Transverse colon (tissue), 4 donors: ENCODE data around the gene ATF2. TPM values are rescaled to one million over a fixed set of nuclear protein-coding genes. Genes with fewer than 3 reads are reported as not detected.

Experiments
- DNase-seq: peaks from one replicate; pipeline ENCODE4 v3.0.0-alpha.2; 2019
- H3K27ac ChIP-seq, 4 donors: fragments of 200-600 bp; sonication (generic); 2 replicates each; pipeline ENCODE4 v1.5.1; 2016 to 2018; ENCODE audit warnings: inconsistent platforms in 4 of 4
- H3K27me3 ChIP-seq: fragments of 200-600 bp; sonication (generic); 2 replicates; pipeline ENCODE4 v1.5.1; 2017; ENCODE audit warnings: inconsistent platforms
- H3K36me3 ChIP-seq, 4 donors: fragments of 200-600 bp; sonication (generic); 2 replicates each; pipeline ENCODE4 v1.5.1; 2017 to 2019; ENCODE audit warnings: inconsistent platforms in 4 of 4
- H3K4me1 ChIP-seq, 4 donors: fragments of 200-600 bp; sonication (generic); 2 replicates each; pipeline ENCODE4 v1.5.1; 2017 to 2020; ENCODE audit warnings: inconsistent platforms in 4 of 4
- H3K4me3 ChIP-seq, 4 donors: fragments of 200-600 bp; sonication (generic); 1 replicate in 1 of 4; 2 replicates in 3 of 4; pipeline versions ENCODE4 v1.5.1 to v1.6.1; 2017 to 2019; ENCODE audit warnings: inconsistent platforms in 4 of 4
- H3K9me3 ChIP-seq, 2 donors: fragments of 200-600 bp; sonication (generic); 2 replicates each; pipeline ENCODE4 v1.5.1; 2017 to 2019; ENCODE audit warnings: inconsistent platforms in 2 of 2
- CTCF ChIP-seq, 5 experiments: fragments of 200-600 bp in 3 of 5; fragments of 450-650 bp in 2 of 5; sonication (generic) in 3 of 5; IDR thresholded peaks; 1 replicate in 2 of 5; 2 replicates in 3 of 5; pipeline ENCODE4 v1.5.1; 2016 to 2017; ENCODE audit warnings: antibody characterized with exemption in 5 of 5, inconsistent platforms in 3 of 5, mild to moderate bottlenecking in 2 of 5, moderate library complexity in 1 of 5
- EP300 ChIP-seq: sonication (generic); formaldehyde crosslinking; IDR thresholded peaks from one replicate; pipeline ENCODE4 v1.6.1; 2017; ENCODE audit warnings: antibody characterized with exemption, low read depth
- POLR2A ChIP-seq: fragments of 450-650 bp; IDR thresholded peaks from one replicate; pipeline ENCODE4 v1.6.1; 2016; ENCODE audit warnings: antibody characterized with exemption, mild to moderate bottlenecking, moderate library complexity
- POLR2AphosphoS5 ChIP-seq, 3 donors: sonication (generic); formaldehyde crosslinking; IDR thresholded peaks; one replicate each; pipeline ENCODE4 v1.6.1; 2016; ENCODE audit warnings: antibody characterized with exemption in 3 of 3
- WGBS, 2 donors: methylation state at CpG; one replicate each; pipeline ENCODE4 v1.1.5; 2018; ENCODE audit warnings: low coverage in 1 of 2; 5-methylcytosine and 5-hydroxymethylcytosine counted together
- in situ Hi-C, 4 donors: fragments of 200-750 bp; cut with MboI; loops; one replicate each; pipeline versions ENCODE4 v1.15.0 to v1.15.1; 2017; ENCODE audit warnings: low sequenced_read_pairs in 3 of 4, low pct_ligation_motif_present in 1 of 4, low pct_unique_long_range_greater_than_20kb in 1 of 4
- intact Hi-C: fragments of 100-400 bp; cut with DNase I; formaldehyde crosslinking; loops from one replicate; pipeline ENCODE4 v1.15.1; 2023; ENCODE audit warnings: low total_unique reads
- total RNA-seq, 4 donors: library from RNA; depleted of rRNA; stranded (reverse); fragments of >200 nt; gene quantifications; one replicate each; pipeline ENCODE4 v1.1.0, GENCODE V29; 2016

The ATF2 gene
- total RNA-seq, 4 donors from 2014 or later, result 20.2 to 52.9 (median 30.0) TPM

GRCh38 chr2:175080479-175080878 is 87.5 kb downstream of the ATF2 start:
- Histone ChIP-seq H3K4me3 (no peak overlapping the region), H3K27ac (no peak overlapping the region), H3K4me1 (no peaks in the 10 kb centered on the region), H3K36me3 (peaks cover 0 to 36% (median 7%) of the 10 kb centered on the region in 4 donors), H3K9me3 (no peaks in the 10 kb centered on the region), H3K27me3 (no peaks in the 10 kb centered on the region)
- intact Hi-C loops (no loop called here), in situ Hi-C loops (no loop called here)
- no peak for TF ChIP-seq POLR2A
- no peak for TF ChIP-seq EP300
- TF ChIP-seq CTCF (IDR thresholded peaks at IDR 0.05), result no peak
- TF ChIP-seq POLR2AphosphoS5 (IDR thresholded peaks at IDR 0.05), result no peak
- no peak for DNase-seq
- WGBS, 2 donors, result 95 to 97% methylated on average over 3 of the region's 3 CpGs

- H3K27me3 ChIP-seq, result no peaks in the 10 kb centered on the region
- peaks cover 0 to 25% (median 12%) of the 10 kb centered on the region in 4 donors for H3K36me3 ChIP-seq
- TF ChIP-seq CTCF (IDR thresholded peaks at IDR 0.05) (no peak), POLR2AphosphoS5 (IDR thresholded peaks at IDR 0.05) (no peak), EP300 (no peak), POLR2A (no peak)
- H3K4me3 ChIP-seq, result no peak overlapping the region
- intact Hi-C loops, result no loop called here
- no peak for DNase-seq
- in situ Hi-C loops, result no loop called here
- H3K27ac ChIP-seq, result no peak overlapping the region
- 70 to 89% methylated on average over 1 of the region's 1 CpG for WGBS, 2 donors
- no peaks in the 10 kb centered on the region for H3K9me3 ChIP-seq
- no peaks in the 10 kb centered on the region for H3K4me1 ChIP-seq
Observed at GRCh38 chr2:175076272-175076671, 91.7 kb downstream of the ATF2 start.

- in situ Hi-C loops, result no loop called here
- DNase-seq, result no peak
- H3K4me3 ChIP-seq, result no peak overlapping the region
- intact Hi-C loops, result no loop called here
- no peaks in the 10 kb centered on the region for H3K27me3 ChIP-seq
- H3K4me1 ChIP-seq, result no peaks in the 10 kb centered on the region
- no peak overlapping the region for H3K27ac ChIP-seq
- H3K9me3 ChIP-seq, result no peaks in the 10 kb centered on the region
- TF ChIP-seq POLR2A (no peak), POLR2AphosphoS5 (IDR thresholded peaks at IDR 0.05) (no peak), CTCF (IDR thresholded peaks at IDR 0.05) (no peak), EP300 (no peak)
- H3K36me3 ChIP-seq, result peaks cover 0 to 15% (median 9%) of the 10 kb centered on the region in 4 donors
- 86 to 93% methylated on average over 4 to 6 of the region's 6 CpGs for WGBS, 2 donors
Observed at GRCh38 chr2:175074478-175074877, 93.5 kb downstream of the ATF2 start.

DNA sequence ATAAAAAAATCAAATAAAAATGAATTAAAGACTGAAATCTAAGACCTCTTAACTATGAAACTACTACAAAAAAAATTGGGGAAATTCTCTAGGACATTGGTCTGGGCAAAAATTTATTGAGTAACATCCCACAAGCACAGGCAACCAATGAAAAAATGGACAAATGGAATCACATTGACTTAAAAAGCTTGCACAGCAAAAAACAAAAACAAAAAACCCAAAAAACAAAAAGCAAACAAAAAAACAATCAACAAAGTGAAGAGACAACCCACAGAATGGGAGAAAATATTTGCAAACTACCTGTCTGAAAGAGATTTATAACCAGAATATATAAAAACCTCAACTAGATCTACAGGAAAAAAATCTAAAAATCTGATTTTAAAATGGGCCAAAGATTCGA is 99.5 kb downstream of the ATF2 start:
- Histone ChIP-seq H3K36me3 (peaks cover 0 to 6% (median 0%) of the 10 kb centered on the region in 4 donors), H3K27me3 (no peaks in the 10 kb centered on the region), H3K4me3 (no peak overlapping the region), H3K9me3 (no peaks in the 10 kb centered on the region), H3K27ac (no peak overlapping the region), H3K4me1 (no peaks in the 10 kb centered on the region)
- in situ Hi-C loops, result no loop called here
- 95 to 100% methylated on average over 1 of the region's 1 CpG for WGBS, 2 donors
- intact Hi-C loops, result no loop called here
- no peak for TF ChIP-seq CTCF (IDR thresholded peaks at IDR 0.05)
- TF ChIP-seq EP300, result no peak
- TF ChIP-seq POLR2AphosphoS5 (IDR thresholded peaks at IDR 0.05), result no peak
- TF ChIP-seq POLR2A, result no peak
- no peak for DNase-seq
